Activated B cell treated with CpG ODN at 0.5 μM for 24 hours (primary cell): ENCODE measurements around the gene APLNR. TPM values are rescaled to one million over a fixed set of nuclear protein-coding genes. Genes with fewer than 3 reads are reported as not detected.

Experiments used
- ATAC-seq: fragments of 200-7000 bp; cut with Tn5 transposase; one replicate; pipeline ENCODE4 v1.10.0; 2021; ENCODE audit warnings: low read depth, mild to moderate bottlenecking, moderate library complexity
- CTCF ChIA-PET: fragments of 350-600 bp; sonication (Branson Sonifier 250); formaldehyde crosslinking; loops from one replicate; lab custom pipeline; 2021; ENCODE audit warnings: antibody characterized with exemption; lab: Charles Lee
- POLR2A ChIA-PET: fragments of 350-600 bp; sonication (Branson Sonifier 250); formaldehyde crosslinking; loops from one replicate; lab custom pipeline; 2021; ENCODE audit warnings: antibody characterized with exemption; lab: Charles Lee
- DNase-seq: peaks from one replicate; pipeline ENCODE4 v3.0.0; 2022
- H3K27ac Mint-ChIP-seq: one replicate; pipeline ENCODE4 v1.8.0; 2020; ENCODE audit warnings: mixed read lengths
- H3K27me3 Mint-ChIP-seq: one replicate; pipeline ENCODE4 v1.8.0; 2021; ENCODE audit warnings: mixed read lengths
- H3K36me3 Mint-ChIP-seq: one replicate; pipeline ENCODE4 v1.8.0; 2021; ENCODE audit warnings: low read depth, mixed read lengths
- H3K4me1 Mint-ChIP-seq: one replicate; pipeline ENCODE4 v1.8.0; 2021; ENCODE audit warnings: mixed read lengths
- H3K4me3 Mint-ChIP-seq: one replicate; pipeline ENCODE4 v1.8.0; 2020; ENCODE audit warnings: mild to moderate bottlenecking, mixed read lengths
- H3K9me3 Mint-ChIP-seq: one replicate; pipeline ENCODE4 v1.8.0; 2020; ENCODE audit warnings: mixed read lengths
- CTCF ChIP-seq: fragments of 200-600 bp; IDR thresholded peaks from one replicate; pipeline ENCODE4 v1.8.0; 2022; ENCODE audit warnings: antibody characterized with exemption, mild to moderate bottlenecking
- intact Hi-C: fragments of 100-400 bp; cut with micrococcal nuclease; formaldehyde crosslinking; loops from one replicate; pipeline ENCODE4 v1.15.1; 2024
- total RNA-seq: library from RNA; stranded (reverse); gene quantifications from 2 replicates; pipeline ENCODE4 v1.2.3, GENCODE V29; 2022

Gene APLNR
- total RNA-seq, 1 donor from 2014 or later = not detected

- intact Hi-C loops = no loop called here
- ATAC-seq (no peak), DNase-seq (no peak)
- Mint-ChIP-seq H3K4me1 (no peaks in the 10 kb centered on the region), H3K36me3 (no peaks in the 10 kb centered on the region), H3K9me3 (peaks cover 5% of the 10 kb centered on the region), H3K27ac (no peak overlapping the region), H3K27me3 (peaks cover 32% of the 10 kb centered on the region), H3K4me3 (no peak overlapping the region)
- no peak for TF ChIP-seq CTCF
- ChIA-PET POLR2A (no interaction called here), CTCF (interaction anchor here (5.0 kb wide), 1 partner anchor 410 kb away, joined by 31 read pairs; no protein-coding TSS in a partner anchor)
These were observed 14.5 kb upstream of the APLNR start for GRCh38 chr11:57251491-57252104.

GRCh38 chr11:57251037-57251436, 14.0 kb upstream of the APLNR start:
- ChIA-PET POLR2A (no interaction called here), CTCF (interaction anchor here (2.4 to 5.0 kb wide), 2 partner anchors 135 to 410 kb away, joined by 13 to 31 read pairs; no protein-coding TSS in a partner anchor)
- no peaks in the 10 kb centered on the region for H3K36me3 Mint-ChIP-seq
- no peaks in the 10 kb centered on the region for H3K4me1 Mint-ChIP-seq
- intact Hi-C loops = no loop called here
- ATAC-seq = no peak
- H3K9me3 Mint-ChIP-seq = peaks cover 3% of the 10 kb centered on the region
- no peak overlapping the region for H3K4me3 Mint-ChIP-seq
- H3K27me3 Mint-ChIP-seq = peaks cover 30% of the 10 kb centered on the region
- no peak for DNase-seq
- H3K27ac Mint-ChIP-seq = no peak overlapping the region
- TF ChIP-seq CTCF = no peak

- TF ChIP-seq CTCF = no peak
- intact Hi-C loops = no loop called here
- CTCF ChIA-PET = interaction anchor here (0.7 to 5.0 kb wide), 4 partner anchors 9 to 408 kb away, joined by 4 to 31 read pairs (median 8); no protein-coding TSS in a partner anchor
- Mint-ChIP-seq H3K4me3 (no peak overlapping the region), H3K9me3 (no peaks in the 10 kb centered on the region), H3K27ac (no peak overlapping the region), H3K36me3 (no peaks in the 10 kb centered on the region), H3K27me3 (peaks cover 26% of the 10 kb centered on the region), H3K4me1 (peaks cover 3% of the 10 kb centered on the region)
- no peak for ATAC-seq
- DNase-seq = no peak
- POLR2A ChIA-PET = no interaction called here
These were observed 12.6 kb upstream of the APLNR start for GRCh38 chr11:57249384-57250319.

GRCh38 chr11:57248780-57249383, 11.8 kb upstream of the APLNR start:
- H3K27ac Mint-ChIP-seq = no peak overlapping the region
- ATAC-seq = no peak

More at GRCh38 chr11:57248780-57249383, 11.8 kb upstream of the APLNR start:
- no peaks in the 10 kb centered on the region for H3K36me3 Mint-ChIP-seq
- H3K4me3 Mint-ChIP-seq = no peak overlapping the region
- H3K27me3 Mint-ChIP-seq = peaks cover 21% of the 10 kb centered on the region
- ChIA-PET CTCF (interaction anchor here (2.0 to 5.0 kb wide), 3 partner anchors 8 to 407 kb away, joined by 4 to 31 read pairs (median 13); no protein-coding TSS in a partner anchor), POLR2A (no interaction called here)
- H3K4me1 Mint-ChIP-seq = peaks cover 3% of the 10 kb centered on the region
- H3K9me3 Mint-ChIP-seq = no peaks in the 10 kb centered on the region
- no peak for DNase-seq
- TF ChIP-seq CTCF = no peak
- intact Hi-C loops = no loop called here
